Germinal center (tissue), 1 donor: Measurements from ENCODE around the gene MYO18B.

Experiments
- DNase-seq: peaks from one replicate; pipeline ENCODE4 v3.0.0; 2012; ENCODE audit warnings: mixed read lengths, low spot score

Gene MYO18B

DNA sequence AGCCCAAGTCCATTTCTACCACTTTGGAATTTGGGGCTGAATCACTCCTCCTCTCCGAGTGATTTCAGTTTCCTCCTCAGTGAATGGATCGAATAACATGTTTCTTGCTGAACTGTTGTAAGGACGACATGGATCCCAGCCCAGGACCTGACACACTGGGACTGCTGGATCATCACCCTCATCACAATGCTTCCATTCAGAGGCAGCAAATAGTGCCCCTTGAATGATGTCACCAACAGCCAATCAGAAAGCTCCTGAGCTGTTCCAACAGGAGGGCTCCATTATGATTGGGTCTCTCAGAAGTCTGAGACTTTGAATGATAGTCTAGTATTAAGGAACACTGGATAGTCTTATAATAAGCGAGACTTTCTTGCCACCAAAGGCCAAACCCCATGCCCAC lies 158.9 kb downstream of the MYO18B start:
- DNase-seq: peak; percentile 6

DNA sequence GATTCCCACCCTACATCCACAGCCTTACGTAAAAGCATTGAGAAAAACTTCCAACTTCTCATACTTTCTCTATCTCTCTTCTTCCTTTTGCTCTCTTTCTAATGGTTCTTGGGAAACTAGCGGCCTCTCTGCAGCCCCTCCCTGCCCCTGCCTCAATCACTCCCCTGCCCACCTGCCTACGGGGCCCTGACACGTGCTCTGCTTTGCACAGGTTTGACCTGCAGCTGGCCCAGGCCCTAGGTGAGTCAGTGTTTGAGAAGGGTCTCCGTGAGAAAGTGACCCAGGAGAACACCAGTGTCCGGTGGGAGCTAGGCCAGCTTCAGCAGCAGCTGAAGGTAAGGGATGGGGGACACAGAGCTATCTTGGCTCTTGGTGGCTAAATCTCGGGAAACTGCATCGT lies 160.4 kb downstream of the MYO18B start:
- no peak for DNase-seq

- DNase-seq: peak; percentile 6
These were observed 161.3 kb downstream of the MYO18B start for GRCh38 chr22:25903294-25903693.

DNA sequence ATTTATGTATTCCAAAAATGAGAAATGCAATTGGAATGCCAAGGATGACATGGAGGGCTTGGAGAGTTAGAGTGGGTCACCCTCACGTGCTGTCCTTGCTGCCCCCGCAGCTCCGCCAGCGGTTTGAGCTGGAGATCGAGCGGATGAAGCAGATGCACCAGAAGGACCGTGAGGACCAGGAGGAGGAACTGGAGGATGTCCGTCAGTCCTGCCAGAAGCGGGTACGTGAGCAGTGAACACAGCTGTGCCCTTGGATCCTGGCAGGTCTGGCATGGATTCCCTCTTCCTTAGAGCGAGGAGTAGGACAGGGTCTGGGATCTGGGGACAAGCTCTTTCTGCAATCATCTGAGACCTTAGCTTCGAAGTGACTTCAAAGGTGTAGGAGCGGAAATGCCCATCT lies 166.2 kb downstream of the MYO18B start:
- DNase-seq: no peak

GRCh38 chr22:25908755-25909154 lies 166.8 kb downstream of the MYO18B start:
- no peak for DNase-seq

- DNase-seq: no peak
These were observed 167.8 kb downstream of the MYO18B start for GRCh38 chr22:25909614-25910387.

DNA sequence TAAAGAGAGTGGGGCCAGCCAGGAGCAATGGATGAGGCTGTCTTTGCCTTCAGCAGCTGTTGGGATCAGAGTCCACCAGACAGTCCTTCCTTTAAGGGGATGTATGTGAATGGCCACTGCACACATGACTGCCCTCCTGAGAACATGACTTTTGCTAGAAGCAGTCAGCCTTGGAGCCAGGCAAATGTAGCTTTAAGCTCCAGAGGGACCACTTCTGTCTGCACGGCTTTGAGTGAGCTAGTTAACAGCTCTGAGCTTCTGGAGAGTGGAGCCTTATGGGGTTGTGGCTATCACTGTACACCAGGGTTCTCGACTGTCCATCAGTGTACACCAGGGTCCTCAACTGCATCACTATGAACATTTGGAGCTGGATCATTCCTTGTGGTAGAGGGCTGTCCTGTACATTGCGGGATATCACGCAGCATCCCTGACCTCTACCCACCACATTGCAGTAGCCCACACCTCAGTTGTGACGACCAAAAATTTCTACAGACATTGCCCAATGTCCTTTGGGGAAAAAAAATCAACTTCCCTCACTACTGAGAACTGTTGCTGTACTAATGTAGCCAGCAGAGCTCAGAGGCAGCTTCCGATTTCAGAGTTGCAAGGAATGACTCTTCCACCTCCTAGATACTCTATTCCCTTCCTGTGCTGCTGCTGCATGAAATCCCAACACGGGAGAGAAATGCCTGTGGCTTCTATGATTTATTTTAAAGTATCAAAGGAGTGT lies 169.4 kb downstream of the MYO18B start:
- DNase-seq: no peak

DNA sequence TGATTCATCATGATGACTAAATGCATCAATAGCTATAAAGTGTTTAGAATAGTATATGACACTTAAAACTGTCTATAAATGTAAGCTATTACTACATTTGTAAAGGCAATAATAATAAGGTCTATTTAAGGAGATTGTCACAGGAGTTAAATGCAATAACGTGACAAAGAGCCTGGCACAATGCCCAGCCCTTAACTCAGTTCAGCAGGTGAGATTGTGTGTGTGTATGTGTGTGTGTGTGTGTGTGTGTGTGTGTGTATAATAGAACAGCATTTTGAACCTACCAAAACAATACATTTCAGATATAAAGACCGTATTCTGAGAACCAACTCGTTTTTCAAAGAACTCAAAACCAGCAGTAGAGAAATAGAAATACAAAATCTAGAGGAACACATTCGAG lies 177.5 kb downstream of the MYO18B start:
- DNase-seq: no peak

DNA sequence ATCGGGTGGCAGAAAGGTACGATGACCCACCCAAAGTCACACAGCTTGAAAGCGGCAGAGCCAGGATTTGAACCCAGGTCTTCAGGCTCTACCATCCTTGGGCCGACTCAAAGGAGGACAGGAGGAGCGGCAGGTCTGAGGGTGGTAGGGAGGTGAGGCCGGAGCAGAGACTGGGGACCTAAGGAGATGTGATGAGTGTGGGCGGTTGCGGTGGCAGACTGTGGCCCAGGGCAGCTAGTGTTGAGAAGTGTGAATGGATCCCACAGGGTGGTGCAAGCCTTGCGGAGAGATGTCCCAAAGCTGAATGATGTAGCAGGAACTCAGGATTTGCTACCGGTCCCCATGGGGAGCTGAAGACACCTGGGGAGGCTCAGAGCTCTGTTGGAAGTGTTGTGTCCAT lies 180.2 kb downstream of the MYO18B start:
- no peak for DNase-seq

GRCh38 chr22:25923914-25924313 lies 181.9 kb downstream of the MYO18B start:
- no peak for DNase-seq

DNA sequence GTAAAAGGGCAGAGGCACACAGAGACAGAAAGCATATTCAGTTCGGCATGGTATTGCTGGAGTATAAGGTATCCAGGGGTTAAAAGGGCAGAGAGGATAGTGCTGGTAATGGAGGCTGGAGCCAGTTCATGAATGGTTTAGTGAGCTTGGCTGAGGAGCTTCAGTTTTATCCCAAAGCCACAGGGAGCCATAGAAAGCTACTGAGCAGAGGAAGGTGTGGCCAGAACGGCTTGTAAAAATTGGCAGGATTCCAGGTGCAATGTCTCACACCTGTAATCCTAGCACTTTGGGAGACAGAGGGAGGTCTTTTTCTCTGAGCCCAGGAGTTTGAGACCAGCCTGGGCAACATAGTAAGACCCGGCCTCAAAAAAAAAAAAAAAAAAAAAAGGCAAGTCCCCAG lies 186.1 kb downstream of the MYO18B start:
- DNase-seq: no peak

DNA sequence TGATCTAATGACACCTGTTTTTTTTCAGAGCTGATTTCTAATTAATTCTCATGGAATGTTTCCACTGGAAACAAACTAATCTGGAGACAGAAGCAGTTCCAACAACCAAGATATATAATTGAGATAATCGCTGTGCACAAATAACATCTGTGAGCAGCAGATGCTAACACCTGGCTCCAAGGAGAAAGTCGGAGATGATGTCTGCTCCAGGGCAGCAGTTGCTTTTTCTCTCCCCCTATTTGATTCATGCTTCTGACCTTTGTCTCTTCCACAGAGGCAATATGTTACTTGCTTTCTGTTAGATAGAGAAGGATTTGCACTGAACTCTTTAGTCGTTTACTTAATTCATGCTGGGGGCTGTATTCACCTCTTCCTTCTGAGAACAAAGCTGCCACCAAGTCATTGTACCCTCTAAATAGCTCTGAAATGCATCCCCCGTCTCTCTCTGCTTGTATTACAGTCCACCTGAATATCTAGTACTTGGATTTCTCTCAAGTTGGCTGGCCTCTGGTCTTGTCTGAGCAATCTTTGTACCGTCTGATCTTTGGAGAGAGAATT lies 187.4 kb downstream of the MYO18B start:
- no peak for DNase-seq

- no peak for DNase-seq
These were observed 188.1 kb downstream of the MYO18B start for GRCh38 chr22:25930083-25930482.

- DNase-seq: no peak
These were observed 188.9 kb downstream of the MYO18B start for GRCh38 chr22:25930788-25931310.

- DNase-seq: no peak
These were observed 191.3 kb downstream of the MYO18B start for GRCh38 chr22:25933158-25933788.

DNA sequence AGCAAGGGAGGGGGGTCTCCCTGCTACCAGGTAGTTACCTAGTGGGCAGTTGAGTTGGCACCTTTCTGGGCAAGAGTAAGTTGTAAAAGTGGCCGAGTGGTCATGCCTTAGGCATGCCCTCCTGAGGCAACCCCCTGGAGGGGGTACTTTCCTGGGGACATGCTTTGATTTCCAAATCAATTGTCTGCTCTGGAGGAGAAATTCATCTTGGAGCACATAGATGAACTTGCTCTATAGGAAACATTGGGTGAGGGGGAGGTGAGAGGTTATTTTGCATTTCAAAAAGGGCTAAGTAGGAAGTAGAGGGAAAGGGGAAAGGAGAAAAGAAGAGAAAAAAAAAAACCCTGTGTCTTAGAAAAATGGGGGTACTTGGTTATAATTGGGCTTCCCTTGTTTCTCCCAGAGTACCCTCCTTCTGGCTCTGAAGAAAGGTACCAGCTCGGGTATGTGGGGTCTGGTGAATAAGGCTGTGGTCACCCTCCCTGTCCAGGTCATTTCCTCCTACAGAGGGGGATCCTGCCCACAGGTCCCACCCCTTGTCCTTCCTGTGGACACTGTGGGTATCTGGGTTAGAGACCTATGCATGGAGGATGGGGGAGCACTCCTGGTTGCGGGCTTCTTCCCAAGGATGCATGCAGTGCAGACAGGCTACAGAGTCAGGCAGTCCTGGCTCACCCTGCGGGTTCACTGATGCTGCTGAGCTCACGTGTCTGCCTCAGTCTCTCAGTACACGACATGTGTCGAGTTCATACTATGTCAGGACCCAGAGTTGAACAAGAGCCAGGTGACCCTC lies 193.5 kb downstream of the MYO18B start:
- no peak for DNase-seq

DNA sequence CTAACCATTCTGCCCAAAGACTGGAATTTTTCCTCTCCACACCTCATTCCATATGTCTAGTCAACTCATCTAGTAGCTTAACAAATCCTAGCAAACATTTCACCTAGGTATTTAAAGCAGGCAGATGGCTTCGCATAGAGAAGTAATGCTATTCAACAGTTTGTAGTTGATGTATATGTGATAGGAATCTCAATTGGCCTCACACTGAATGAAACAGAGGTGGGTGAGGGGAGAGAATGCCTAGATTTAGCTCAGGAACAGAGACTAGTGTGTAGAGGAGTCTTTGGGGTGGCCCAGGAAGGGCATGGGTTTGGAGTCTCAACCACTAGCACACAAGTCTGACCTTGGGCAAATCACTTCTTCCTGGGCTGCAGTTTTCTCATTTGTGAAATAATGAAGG lies 196.2 kb downstream of the MYO18B start:
- no peak for DNase-seq

DNA sequence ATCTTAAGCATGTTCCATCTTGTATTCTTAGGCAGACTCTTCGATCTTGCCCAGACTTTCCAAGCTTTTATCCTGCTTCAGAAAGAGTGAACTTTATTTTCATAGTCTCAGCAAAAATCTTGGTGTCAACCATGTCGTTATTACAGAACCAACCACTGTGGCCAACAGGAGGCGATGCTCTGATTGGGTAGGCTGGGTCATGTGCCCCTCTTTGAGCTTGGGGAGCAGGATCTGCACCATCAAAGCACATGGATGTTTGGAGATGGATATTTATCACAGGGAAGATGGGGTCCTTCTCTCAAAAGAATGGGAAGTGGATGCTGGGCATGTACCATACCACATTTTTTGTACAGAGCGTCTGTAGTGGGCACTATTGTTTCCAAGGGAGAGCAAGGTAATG lies 197.4 kb downstream of the MYO18B start:
- no peak for DNase-seq

DNA sequence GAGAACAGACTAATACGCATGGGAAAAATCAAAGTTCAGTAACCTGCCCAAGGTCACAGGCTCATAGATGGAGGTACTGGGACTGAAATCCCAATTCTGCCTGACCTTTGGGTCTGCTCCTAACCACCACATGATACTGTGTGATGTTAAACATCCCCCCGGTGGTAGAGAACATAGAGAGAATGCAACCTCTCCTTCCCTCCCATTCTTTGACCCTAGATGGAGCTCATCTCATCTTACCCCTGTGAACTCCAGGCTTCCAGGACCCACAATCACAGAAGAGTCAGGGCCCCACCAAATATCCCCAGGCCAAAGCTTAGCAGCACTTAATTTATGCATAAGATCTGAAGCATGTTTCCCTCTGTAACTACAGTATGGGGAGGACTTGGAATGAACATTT lies 198.5 kb downstream of the MYO18B start:
- no peak for DNase-seq

GRCh38 chr22:25941365-25941960 lies 199.5 kb downstream of the MYO18B start:
- DNase-seq: no peak

DNA sequence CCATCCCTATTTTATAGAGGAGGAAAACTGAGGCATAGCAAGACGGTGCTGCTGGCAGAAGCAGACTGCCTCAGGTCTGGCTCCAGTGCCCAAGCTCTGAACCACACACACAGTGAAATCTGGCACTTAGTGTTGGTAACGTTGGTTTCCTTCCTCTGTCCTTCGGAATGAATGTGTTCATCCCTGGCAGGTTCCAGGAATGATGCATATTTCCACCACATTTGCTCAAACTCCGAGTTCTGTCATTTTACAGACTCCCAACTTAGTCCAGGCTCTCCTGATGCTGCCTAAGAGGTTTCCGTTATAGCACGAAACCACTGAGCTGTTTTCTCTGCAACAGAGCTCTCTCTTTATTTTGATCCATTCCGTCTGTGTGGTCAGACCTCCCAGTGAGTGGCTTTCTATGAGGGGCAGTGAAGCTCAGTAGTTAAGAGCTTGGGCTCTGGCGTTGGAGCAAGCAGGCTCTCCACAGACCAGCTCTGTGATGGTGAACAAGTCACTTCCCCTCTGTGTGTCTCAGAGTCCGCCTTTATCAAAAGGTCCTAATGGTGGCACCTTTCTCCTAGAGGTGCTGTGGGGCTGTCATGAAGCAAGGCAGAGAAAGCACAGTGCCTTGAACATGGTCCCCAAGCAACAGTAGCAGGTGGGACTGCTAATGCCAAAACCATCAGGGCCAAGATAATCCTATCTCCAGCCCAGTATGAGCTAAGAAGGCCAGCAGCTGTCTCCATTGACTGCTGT lies 200.3 kb downstream of the MYO18B start:
- no peak for DNase-seq
